ENCODE measurements around the gene MYOZ3.
A peak's percentile ranks its signal among the peaks of the same experiment; 100 is the strongest.

MYOZ3 gene

DNA sequence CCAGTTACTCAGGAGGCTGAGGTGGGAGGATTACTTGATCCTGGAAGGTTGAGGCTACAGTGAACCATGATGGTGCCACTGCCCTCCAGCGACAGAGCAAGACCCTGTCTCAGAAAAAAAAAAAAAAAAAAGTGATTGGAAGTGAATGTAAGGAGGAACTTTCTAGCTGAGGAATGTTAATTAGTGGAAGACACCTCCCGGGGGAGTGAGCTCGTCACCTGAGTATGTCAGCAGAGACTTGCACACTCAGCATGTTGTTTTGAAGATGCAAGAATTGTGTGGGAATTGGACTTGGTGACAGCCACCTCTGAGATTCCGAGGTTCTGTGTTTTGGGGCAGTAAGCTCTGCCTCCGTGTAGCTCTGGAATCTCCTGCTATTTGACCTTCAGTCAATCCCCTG, 17.0 kb upstream of the MYOZ3 start:
- no peak for DNase-seq

DNA sequence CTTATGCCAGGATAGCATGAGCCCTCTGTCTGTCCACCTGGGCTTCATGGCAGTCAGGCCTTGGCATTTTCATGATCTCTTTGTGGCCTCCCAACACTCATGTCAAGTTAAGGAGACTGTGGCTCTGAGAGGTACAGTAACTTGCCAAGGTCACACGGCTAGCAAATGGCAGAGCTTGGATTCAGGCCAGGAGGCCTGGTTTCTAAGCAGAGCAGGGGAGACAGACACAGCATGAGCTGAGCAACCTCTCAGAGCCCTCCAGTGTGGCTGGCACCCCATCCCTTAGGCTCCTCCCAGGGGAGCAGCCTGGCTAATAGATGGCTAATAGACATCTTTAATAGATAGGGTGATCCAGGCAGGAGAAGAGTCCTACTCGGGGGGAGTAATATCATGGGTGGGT, 16.5 kb upstream of the MYOZ3 start:
- DNase-seq = no peak

GRCh38 chr5:150645070-150645700, 15.9 kb upstream of the MYOZ3 start:
- no peak for DNase-seq

GRCh38 chr5:150647275-150648251, 13.5 kb upstream of the MYOZ3 start:
- no peak for DNase-seq

- no peak for DNase-seq
Measured at GRCh38 chr5:150648294-150649107, 12.6 kb upstream of the MYOZ3 start.

DNA sequence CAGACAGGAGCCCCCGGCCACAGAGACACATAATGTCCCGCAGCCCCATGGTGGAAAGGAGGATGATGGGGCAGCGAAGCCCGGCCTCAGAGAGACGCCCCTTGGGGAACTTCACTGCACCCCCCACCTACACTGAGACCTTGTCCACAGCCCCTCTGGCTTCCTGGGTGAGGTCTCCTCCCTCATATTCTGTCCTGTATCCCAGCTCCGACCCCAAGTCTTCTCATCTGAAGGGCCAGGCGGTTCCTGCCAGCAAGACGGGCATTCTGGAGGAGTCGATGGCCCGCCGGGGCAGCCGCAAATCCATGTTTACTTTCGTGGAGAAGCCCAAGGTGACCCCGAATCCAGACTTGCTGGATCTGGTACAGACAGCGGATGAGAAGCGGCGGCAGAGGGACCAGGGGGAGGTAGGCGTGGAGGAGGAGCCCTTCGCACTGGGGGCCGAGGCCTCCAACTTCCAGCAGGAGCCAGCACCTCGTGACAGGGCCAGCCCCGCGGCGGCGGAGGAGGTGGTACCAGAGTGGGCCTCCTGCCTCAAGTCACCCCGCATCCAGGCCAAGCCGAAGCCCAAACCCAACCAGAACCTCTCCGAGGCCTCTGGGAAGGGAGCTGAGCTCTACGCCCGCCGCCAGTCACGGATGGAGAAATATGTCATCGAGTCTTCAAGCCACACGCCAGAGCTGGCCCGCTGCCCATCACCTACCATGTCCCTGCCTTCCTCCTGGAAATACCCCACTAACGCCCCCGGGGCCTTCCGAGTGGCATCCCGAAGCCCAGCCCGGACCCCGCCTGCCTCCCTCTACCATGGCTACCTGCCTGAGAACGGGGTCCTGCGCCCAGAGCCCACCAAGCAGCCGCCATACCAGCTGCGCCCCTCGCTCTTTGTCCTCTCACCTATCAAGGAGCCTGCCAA, 11.7 kb upstream of the MYOZ3 start:
- DNase-seq = no peak

- no peak for DNase-seq
Measured at GRCh38 chr5:150650021-150651006, 10.7 kb upstream of the MYOZ3 start.

GRCh38 chr5:150651382-150651781, 9.7 kb upstream of the MYOZ3 start:
- no peak for DNase-seq

GRCh38 chr5:150651924-150652671, 9.0 kb upstream of the MYOZ3 start:
- no peak for DNase-seq

GRCh38 chr5:150653145-150653761, 7.8 kb upstream of the MYOZ3 start:
- DNase-seq = no peak

DNA sequence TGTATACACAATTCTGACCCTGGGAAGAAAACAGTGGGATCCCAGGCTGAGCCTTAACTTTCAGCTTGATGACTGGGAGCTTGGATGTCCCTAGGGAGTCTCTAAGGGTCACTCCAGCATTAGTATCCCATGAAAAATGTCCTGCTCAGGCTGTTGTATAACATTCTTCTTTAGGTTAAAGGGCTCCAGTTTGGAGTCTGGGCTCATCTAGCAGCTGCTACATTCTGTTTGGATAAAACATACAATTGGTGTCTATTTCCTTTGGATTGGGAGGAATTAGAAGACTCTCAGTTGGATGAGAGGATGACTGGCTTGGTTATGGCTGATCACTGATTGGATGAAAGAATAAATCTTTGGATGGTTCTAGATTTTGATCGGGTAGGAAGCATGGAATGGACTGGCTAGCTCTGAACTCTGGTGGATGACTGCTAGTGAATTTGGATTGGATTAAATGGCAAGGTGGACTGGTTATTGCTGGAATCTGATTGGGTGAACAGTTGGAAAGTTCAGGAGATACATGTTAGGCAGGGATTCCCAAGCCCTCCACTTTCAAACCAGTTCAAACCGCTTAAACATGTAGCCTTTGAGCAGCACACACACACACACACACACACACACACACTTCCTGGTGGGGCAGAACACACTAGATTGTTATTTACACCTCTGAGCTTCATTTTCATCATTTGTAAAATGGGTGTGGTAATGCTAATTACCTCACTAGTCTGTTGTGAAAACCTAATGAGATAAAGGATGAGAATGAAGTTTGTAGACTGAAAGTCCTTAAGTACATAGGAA, 7.1 kb upstream of the MYOZ3 start:
- no peak for DNase-seq

DNA sequence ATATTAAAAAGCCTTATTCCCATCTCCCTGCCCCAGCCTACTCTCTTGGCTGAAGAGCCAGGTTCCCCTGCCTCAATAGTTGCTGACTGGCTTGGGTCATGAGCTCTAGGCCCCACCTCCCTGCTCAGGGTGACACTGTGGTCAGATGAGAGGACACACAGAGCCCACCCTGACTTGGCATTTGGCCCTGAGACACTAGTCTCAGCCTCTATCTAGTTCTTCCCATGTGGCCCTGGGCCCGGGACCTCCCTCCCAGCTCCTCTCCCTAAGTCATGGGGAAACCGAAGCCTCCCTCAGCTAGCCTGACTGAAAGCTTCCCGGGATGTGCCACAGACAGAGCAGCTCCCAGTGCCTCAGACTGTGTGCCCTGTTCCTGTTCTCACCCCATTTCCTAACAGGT, 5.8 kb upstream of the MYOZ3 start:
- DNase-seq = no peak

DNA sequence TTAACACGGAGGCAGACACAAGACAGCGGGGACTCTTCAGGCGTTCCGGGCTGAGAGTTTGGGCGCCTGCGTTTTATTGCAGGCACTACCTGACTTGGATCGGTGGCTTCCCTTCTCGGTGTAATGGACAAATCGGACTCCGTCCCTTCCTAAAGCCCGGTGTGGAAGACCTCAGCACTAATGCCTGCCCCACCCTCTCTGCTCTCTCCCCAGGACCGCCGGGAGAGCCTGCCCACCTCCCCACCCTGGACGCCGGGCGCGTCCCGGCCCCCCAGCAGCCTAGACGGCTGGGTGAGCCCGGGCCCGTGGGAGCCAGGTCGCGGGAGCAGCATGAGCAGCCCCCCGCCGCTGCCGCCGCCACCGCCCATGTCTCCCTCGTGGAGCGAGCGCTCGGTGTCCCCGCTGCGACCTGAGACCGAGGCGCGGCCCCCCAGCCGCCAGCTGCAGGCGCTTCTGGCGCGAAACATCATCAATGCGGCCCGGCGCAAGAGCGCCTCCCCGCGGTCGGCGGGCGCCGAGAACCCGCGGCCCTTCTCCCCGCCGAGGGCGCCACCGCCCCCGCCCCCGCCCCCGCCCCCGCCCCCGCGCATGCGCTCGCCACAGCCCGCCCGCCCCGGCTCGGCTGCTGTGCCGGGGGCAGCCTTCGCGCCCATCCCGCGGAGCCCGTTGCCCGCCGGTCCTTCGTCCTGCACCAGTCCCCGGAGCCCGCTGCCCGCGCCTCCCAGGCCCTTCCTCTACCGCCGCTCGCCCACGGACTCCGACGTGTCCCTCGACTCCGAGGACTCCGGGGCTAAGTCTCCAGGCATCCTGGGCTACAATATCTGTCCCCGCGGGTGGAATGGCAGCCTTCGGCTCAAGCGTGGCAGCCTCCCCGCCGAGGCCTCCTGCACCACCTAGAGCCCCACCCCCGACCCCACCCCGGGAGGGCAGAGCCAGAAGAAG, 4.6 kb upstream of the MYOZ3 start:
- peak; percentile 33 to 51 for DNase-seq

GRCh38 chr5:150658121-150658520, 2.9 kb upstream of the MYOZ3 start:
- DNase-seq = no peak

GRCh38 chr5:150658699-150659265, 2.3 kb upstream of the MYOZ3 start:
- DNase-seq = no peak

DNA sequence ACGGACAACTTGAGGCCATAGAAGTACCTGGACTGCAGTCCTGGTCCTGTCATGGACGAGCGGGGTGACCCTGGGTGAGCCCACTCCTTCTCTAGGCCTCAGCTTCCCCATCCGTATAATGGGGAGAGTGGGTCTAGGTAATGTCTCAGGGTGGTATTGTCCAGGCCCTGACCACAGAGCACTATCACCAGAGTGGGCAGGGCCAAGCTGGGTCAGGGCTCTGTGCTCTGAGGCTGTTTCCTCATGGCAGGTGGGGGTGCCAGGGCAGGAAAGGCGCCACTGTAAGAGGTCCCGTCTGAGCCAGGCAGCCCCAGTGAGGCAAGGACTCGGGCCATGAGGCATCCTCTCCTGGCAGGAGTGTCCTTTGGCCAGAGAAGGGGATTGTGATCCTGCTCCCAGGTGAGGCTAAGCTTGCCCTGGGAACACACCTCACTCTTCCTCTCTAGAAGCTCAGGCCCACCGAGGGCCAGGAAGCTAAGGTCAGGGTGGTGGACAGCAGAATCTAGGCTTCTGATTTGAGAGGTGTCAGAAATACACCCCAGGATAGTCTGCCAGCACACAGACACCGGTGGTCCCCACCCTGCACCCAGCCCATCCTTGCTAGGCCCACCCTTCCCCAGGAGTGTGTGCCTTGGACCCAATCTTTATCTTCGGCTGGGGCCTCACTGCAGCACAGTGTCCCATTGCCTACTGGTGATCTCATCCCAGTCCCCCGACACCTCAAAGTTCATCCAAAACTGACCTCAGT, 1.5 kb upstream of the MYOZ3 start:
- DNase-seq = no peak
